Stimulated activated CD4-positive, alpha-beta T cell treated with anti-CD3 and anti-CD28 coated beads, Interleukin-12 subunit alpha, Interleukin-12 subunit beta, amount 100 ng/mL, for 48 hours (primary cell): Measurements from ENCODE around the gene ATP6AP1.

Experiments used
- DNase-seq, 3 donors: peaks; one replicate each; pipeline ENCODE4 v3.0.0-alpha.2; 2020; ENCODE audit warnings: low read depth in 2 of 3, low spot score in 1 of 3

ATP6AP1 gene

DNA sequence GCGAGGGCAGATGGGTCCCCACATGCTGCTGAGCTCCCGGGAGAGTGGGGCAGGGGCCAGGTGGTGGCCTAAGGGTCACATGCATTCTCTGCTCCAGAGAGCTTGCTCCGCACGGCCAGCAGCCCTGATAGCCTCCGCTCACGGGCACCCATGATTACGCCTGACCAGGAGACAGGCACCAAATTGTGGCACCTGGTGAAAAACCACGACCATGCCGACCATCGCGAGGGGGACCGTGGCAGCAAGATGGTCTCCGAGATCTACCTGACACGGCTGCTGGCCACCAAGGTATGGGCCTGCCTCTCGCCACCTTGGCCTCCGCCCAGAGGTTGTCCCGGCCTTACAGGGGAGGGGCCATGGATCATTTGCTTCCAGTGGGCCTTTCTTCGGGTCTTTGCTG is 41.4 kb downstream of the ATP6AP1 start:
- DNase-seq: no peak

DNA sequence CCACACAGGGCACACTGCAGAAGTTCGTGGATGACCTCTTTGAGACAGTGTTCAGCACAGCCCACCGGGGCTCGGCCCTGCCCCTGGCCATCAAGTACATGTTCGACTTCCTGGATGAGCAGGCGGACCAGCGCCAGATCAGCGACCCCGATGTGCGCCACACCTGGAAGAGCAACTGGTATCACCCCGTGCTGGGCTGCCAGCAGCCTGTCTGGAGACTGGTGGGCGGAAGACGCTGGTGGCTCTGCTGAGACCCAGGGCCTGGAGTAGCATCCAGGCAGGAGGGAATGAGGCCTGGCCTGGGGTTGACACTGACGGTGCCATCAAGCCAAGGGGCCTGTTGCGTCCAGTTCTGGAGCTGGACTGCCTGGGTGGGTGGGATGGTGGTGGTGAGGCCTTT is 42.0 kb downstream of the ATP6AP1 start:
- no peak for DNase-seq

DNA sequence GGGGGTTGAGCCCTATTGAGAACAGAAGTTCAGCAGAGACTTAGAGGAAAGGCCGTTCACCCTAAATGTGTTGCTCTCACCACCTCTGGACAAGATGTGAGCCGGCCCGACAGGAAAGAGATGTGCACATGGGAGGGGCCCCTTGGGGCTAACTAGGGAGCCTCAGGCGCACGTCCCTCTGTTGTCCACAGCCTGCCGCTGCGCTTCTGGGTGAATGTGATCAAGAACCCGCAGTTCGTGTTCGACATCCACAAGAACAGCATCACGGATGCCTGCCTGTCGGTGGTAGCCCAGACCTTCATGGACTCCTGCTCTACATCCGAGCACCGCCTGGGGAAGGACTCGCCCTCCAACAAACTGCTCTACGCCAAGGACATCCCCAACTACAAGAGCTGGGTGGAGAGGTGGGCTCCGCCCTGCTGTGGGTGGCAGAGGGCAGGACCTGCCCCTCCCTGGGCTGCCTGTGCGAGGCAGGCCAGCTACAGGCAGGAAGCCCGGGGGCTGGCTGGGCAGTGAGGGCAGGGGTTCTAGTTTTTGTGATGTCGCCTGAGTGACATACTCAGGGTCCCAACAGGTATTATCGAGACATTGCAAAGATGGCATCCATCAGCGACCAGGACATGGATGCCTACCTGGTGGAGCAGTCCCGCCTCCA is 42.6 kb downstream of the ATP6AP1 start:
- DNase-seq: no peak

DNA sequence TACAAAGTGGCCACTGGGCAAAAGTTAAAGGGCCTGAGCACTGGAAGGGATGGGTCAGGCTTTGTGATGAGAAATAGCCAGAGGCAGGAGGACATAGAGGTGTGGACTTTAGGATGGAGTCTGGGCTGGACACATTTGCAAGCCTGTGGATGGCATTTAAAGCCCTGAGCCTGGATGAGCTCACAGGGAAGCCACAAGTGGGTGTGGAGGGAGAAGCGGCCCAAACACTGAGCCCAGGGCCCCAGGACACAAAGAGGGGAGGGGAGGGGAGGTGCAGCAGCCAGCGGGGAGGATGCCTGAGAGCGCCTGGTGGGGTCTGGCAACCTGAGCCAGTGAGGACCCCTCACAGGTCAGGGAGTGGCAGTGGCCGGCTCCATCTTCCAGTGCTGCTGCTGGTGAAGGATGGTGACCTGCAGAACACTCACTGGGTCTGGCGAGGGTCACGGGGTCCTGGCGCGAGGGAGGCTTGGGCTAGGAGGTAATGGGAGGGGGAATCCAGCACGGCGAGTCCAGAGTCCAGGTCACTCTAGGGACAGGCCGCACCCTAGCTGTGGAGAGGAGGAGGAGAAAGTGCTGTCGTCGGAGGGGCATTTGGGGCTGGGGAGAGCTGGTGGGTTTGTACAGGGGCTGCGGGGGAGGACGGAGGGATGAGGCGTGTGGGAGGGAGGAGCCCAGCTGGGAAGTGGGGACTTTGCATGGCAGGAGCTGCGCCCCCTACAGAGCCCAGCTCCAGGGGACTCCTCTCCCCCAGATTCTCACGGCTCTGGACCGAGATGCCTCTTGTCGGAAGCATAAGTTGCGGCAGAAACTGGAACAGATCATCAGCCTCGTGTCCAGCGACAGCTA is 43.6 kb downstream of the ATP6AP1 start:
- DNase-seq: no peak

DNA sequence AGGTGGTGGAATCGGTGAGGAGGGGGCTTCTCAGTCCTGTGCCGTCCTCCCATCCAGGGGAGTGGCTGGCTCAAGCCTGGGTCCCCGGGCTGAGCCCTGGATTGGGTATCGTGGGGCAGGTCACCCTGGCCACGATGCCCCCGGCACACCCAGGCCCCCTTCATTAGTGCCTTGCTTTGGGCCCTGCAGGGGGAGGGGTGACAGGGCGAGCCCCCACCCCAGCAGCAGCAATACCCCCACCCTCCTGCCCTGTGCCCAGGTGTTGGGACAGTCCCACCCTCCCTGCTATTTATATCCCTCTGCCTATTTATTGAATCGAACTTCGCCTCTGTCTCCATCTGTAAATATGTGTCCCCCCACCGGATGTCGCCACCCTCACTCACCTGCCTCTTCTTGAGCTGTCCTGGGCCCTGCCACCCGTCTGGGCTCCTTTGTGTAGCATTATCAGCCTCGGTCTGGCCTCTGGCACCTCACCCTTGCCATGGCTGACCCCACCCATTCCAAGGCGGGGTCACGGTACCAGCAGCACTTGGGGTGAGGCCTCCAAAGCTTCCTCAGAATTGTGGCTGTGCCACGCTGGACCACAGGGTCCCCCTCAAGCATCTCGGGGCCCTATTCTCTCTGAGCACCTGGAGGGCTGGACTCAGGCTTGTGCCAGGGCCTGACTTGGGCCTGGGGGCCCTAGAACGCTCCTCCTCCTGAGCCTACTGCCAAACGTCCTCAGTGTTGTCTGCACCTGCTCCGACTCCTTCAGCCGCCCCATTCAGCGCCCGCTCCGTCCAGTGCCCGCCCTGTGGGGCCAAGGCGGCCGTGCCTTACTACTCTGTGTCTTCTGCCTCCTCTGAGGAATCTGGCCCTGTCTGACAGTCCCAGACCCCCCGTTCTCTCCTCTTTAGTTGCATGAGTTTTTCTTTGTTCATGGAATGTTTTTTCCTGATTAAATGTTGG is 44.5 kb downstream of the ATP6AP1 start:
- no peak for DNase-seq

DNA sequence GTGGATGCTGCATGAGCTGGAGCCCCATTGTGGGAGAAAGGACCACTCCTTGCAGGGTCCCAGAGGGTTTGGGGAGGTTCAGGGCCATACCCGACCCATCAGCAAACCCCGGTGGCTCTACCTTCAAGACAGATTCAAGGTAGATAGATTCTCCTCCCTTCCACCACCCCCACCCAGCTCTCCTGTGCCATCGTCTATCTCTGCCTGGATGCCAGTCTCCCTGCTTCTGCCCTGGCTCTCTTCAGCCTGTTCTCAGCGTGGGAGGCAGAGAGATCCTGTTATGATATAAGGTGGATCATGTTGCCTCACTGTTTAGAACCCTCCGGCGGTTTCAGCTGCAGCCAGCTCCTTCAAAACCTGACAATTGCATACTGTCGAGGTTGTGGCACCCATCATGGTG is 45.2 kb downstream of the ATP6AP1 start:
- no peak for DNase-seq

DNA sequence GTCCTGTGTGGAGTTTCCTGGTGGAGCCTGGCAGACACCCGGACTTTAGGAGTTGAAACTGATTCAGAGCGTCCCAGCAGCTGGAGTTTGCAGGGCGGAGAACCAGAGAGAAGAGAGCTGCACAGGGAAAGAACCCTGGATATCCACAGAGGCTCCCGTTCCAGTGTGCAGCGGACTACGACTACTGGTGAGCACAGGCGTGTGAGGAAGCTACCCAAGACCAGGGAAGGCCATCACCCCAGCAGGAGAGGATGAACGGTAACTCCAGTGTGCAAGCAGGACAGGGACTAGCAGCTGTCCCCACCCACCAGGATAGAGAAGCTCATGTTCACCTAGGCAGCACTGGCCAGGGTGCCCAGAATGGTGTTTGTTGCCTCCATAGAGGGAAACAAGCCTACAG is 48.3 kb downstream of the ATP6AP1 start:
- no peak for DNase-seq

DNA sequence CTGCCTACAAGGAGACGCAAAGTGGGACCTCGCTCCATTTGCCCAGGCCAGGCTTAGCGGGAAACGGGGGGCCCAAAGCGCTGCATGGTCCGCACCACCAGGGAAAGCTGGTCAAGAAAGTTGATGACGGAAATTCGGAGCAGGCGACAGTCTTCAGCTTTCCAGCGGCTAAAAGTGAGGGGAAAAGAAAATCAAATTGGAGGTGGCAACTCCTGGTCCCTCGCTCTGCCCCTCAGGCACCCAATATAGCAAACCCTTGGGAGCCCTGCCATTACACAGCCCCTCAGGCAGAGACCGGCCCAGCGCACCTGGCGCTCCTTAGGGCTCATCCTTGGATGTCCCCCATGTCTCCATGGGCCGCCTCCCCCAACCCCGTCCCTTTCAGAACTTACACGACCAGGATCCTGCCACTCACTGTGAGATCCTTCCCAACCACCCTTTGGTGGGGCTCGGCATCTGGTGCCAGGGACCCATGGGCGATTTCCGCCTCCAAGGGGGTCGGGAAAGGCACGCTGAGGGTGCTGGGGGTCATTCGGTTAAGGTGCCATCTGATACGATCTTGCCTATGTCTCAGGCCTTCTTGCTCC is 49.5 kb downstream of the ATP6AP1 start:
- no peak for DNase-seq

DNA sequence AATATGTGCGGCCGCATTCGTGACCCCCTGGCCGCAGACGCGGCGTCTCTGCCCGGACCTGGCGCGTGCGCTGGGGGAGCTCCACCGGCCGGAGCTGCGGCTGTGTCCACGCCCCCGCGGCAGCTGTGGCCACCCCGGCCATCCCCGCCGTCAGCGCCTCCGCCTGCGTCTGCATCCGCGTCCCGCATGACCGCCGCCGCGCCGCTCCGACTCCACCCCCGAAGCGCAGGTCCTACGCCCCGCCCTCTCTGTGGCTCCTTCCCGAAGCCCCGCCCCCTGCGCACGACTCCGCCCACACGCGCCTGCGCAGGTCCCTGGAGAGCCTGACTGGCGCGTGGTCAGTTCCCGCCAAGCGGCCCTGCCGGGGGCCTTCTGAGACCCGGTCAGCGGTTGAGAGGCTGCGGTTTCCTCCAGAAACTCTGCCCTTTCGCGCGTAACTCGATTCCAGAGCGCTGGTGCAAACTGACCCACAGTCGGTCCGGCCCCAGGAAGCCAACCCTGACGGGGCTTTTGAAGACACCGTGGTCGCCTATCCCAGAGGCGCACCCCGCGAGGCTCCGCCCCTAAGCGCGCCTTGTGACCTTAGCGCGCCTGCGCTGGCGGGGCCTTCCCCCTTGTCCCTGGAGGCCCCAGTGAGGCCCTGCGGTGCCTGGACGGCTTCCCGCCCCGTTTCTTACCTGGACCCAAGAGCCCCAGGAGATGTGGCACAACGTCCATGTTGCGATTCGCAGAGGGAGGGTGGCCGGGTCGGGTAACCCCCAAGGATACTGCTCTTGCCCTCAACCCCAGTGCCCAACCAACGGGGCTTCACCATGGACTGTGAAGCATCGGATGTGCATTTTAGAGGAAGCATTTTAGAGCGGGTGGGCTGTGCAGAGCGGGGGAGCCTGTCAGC is 50.5 kb downstream of the ATP6AP1 start, which contains the start of gene LAGE3:
LAGE3 (minus strand) TSS at position 554 of the 895 bp plus-strand sequence; CDS start at position 188, 366 bp downstream.
- DNase-seq: peak; percentile 88 to 91 (median 89)

DNA sequence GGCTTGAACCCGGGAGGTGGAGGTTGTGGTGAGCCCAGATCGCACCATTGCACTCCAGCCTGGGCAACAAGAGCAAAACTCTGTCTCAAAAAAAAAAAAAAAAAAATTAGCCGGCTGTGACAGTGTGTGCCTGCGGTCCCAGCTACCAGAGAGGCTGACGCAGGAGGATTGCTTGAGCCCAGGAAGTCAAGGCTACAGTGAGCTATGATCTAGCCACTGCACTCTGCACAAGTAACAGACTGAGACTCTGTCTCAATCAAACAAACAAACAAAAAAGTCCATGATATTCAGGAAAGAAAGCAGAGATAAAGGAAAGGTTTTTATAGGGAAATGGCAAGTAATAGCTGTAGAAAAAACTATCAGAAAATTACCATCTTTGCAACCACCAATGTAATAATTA is 52.7 kb downstream of the ATP6AP1 start:
- DNase-seq: no peak

DNA sequence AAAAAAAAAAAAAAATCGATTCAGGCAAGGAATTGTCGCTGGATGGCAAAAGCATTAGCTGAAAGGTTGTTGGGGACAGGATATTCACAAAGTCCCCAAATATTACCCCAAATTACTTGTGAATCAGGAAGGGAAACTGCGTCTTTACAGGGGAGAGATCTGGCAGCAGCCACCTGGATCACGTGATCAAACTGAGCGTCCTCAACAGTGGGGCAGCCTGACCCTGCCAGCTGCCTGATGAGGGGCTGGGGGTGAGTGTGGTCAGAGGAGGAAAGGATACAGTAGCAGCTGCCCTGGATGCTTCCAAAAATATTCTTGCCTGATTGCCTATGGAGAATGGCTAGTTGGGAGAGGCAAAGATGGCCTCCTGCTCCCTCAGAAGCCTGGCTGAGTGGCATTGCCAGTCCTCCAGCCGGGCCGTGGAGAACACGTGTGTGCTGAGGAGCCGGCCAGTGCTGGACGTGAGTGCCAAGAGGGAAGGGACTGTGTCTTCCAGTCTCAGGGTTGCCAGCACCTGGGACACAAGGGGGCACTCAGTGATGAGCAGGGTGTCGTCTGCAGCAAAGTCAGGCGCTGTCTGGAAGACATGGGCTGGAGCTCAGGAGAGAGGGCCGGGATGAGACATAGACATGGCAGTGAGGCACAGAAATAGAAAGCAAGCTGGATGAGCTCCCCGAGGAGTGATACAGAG is 53.6 kb downstream of the ATP6AP1 start:
- no peak for DNase-seq

DNA sequence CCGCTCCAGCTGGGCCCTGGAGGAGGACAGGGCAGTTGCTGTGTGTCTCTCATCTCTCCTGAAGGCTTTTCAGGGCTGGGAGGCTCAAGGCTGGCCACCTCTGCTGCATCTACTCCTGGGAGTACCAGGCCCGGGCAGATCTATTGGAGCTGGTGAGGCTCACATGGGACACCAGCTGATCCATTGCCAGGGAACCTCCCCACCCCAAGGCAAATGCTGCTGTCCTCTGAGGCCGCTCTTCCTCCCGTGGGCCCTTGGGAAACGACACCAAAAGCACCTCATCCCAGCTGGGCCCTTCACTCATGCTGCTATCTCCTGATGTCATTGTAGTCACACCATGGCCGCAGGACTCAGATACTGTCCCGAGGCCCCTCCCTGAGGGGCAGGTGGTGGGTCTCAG is 54.3 kb downstream of the ATP6AP1 start:
- DNase-seq: no peak

DNA sequence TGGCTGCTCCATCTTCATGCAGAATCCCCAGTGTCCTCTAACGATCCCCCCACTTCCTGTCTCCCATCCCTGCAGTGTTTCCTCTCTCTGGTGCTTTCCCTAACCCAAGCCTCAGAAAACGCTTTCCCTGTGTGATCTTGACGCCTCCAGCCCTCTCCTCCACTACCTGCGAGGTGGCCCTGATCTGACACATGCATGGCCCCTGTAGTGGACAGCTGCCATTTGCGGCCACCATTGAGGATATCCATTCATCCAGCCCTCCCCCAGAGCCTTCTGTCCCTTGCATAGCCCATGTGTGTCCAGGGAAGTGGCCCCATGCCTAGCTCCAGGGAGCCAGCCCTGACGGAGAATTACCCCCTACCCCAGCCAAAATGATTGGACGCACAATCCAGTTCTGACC is 54.8 kb downstream of the ATP6AP1 start:
- DNase-seq: no peak

DNA sequence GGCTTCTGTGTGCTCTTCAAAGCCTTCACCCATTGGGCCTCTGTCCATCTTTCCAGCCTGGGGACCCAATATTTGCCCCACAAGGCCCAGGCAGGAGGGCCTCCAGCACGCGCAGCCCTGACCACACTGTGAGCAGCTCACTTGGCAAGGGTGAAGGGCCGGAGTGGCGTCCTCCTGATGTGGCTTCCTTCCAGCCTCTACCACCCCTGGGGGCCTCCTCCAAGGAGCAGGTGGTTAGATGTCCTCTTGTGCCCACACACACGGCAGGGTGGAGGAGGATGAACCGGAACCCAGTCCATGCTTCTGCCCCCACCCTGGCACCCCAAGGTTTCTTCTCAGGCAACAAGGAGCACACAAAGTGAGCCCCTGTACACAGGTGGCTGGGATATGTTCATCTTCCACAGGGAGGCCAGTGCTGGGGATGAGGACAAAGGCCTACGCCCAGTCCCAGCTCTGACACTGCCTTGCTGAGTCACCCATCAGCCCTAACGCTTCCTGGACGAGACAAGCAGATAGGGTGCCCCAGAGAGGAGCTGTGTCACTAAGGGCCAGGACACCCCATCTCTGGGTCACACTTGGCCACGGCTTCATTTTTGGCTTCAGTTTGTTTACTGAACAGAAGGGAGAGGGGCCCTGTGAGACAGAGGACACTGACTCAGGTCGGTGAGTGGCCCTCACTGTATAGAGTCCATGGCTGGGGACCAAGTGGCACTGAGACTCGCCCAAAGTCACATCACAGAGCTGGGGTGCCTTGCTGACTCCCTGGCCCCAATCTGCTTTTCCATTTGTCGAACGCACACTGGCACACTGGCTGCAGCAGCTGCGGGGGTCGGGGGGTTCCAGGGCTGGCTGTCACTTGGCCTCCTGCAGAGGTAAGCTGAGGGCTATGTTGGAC is 56.0 kb downstream of the ATP6AP1 start:
- no peak for DNase-seq

DNA sequence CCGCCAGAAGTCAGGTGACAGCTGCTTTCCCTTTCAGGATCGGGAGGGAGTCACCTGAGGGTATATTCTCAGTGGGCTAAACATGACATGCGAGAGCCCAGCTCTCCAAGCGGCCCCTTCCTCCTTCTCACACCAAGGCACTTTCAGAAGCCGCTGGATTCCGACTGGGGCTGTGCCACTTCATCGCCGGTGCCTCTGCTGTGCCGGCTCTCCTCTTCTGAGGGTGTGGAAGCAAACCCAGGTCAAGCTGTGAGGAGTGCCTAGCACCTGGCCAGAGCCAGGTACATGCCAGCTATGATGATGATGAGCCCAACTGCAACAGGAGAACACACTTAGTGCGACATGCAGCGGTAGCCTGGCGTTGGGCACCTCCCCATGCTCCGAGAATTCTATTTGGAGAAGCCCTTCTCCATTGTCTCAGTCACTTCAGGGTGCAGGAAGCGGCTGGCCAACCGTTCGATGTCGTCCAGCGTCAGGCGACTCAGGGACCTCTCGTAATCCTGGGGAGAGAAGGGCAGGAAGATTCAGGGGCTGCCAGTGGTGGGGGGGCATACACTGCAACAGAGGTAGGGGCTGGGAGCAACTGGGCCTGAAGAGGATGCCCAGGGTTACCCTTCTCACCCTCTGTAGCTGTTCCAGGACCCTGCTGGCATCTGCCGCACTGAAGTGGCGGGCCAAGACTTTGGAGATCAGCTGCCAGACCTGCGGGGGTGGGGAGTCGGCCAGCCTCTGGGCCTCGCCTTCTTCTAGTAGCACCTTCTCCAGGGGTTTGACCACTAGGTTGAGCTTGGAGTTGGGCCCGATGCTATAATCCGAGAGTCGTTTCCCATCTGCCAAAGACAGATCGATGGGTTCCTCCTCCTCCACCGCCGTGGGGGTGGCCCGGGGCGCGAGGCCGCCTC is 56.9 kb downstream of the ATP6AP1 start:
- DNase-seq: no peak

DNA sequence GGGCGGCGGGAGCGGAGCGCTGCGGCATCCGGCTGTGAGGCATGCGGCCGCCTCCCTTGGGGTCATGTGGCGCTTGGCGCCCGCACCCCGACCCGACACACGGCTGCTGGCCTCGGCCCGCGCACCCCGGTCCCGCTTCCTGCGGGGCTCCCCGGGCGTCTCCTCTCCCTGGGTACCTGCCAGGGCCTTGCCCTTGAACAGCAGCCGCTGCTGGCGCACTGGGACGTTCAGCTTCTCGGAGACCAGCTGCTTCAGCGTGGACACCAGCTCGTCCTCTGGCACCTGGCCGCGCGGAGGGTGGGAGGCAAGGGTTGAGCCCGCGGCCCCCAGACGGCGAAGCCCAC is 57.5 kb downstream of the ATP6AP1 start:
- peak in 1 of 3 donors; percentile 16 for DNase-seq
